ENCODE results near the gene SYT3.
"Not testable (repeated sequence)": the region's sequence is repeated elsewhere in the genome, so short reads cannot be mapped to it uniquely, and the experiment has no call there.

DNA sequence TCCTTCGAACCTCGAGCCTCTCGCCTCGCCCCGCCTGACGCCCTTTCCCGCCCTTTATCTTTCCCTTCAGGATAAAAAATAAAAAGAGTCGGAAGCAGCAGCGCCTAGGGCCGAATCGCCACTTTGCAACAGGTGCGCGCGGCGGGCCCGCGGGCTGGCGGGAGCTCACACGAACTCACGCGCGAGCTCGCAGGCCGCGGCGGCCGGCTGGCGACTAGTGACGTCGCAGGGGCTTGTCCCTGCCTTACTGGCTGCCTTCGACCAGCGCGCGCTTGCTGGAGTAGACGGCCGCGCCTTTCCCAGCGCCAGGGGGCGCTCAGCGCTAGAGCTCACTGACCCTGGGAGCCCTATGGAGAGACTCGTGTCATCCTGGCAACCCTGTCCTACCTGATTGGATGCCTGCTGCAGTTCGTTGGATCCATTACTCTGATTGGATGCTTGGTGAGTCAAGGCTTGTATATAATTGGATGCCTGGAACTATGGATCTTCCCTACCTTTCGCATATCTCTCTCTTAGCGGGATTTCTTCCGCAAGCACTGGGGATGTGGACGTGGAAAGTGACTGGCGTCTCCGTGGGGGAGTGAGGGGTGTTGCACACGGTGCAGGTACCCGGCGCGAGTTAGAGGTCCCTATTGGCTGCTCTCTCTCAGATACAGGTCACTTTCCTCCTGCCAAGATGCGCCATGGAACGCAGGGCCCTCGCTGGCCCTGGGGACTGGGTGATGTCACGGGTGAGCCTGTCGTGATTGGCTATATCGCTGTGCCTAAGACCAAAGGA, 33.4 kb downstream of the SYT3 start:
- TF ChIP-seq, protein P1, sequence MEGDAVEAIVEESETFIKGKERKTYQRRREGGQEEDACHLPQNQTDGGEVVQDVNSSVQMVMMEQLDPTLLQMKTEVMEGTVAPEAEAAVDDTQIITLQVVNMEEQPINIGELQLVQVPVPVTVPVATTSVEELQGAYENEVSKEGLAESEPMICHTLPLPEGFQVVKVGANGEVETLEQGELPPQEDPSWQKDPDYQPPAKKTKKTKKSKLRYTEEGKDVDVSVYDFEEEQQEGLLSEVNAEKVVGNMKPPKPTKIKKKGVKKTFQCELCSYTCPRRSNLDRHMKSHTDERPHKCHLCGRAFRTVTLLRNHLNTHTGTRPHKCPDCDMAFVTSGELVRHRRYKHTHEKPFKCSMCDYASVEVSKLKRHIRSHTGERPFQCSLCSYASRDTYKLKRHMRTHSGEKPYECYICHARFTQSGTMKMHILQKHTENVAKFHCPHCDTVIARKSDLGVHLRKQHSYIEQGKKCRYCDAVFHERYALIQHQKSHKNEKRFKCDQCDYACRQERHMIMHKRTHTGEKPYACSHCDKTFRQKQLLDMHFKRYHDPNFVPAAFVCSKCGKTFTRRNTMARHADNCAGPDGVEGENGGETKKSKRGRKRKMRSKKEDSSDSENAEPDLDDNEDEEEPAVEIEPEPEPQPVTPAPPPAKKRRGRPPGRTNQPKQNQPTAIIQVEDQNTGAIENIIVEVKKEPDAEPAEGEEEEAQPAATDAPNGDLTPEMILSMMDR (IDR thresholded peaks at IDR 0.05) = not testable (repeated sequence)
- TF ChIP-seq POLR2A (IDR thresholded peaks at IDR 0.05) = not testable (repeated sequence)

Measured in lower leg skin (tissue), 3 donors.